Mesenchymal stem cell (in vitro differentiated cells and primary cell): ENCODE results near the gene PIK3CD.

ENCODE experiments used
- DNase-seq: peaks from one replicate; pipeline ENCODE4 v3.0.0-alpha.2; 2013
- H2AFZ ChIP-seq: one replicate; pipeline ENCODE4 v1.6.1; 2013; ENCODE audit warnings: low read depth, mild to moderate bottlenecking, control low read depth, inconsistent platforms, low read length, moderate library complexity
- H2AK5ac ChIP-seq: 2 replicates; pipeline ENCODE4 v1.6.1; 2013; ENCODE audit warnings: low read length, moderate library complexity, mild to moderate bottlenecking, inconsistent platforms; ENCODE audit not compliant: severe bottlenecking
- H2BK120ac ChIP-seq: one replicate; pipeline ENCODE4 v1.6.1; 2013; ENCODE audit warnings: low read depth, mild to moderate bottlenecking, inconsistent platforms, low read length, moderate library complexity
- H2BK12ac ChIP-seq, 2 experiments: one replicate each; pipeline ENCODE4 v1.6.1; 2013; ENCODE audit warnings: inconsistent platforms in 2 of 2, low read length in 2 of 2, mild to moderate bottlenecking in 2 of 2, moderate library complexity in 2 of 2, control low read depth in 1 of 2
- H2BK15ac ChIP-seq: one replicate; pipeline ENCODE4 v1.6.1; 2013; ENCODE audit warnings: mild to moderate bottlenecking, low read depth, inconsistent platforms; ENCODE audit not compliant: poor library complexity, severe bottlenecking
- H2BK5ac ChIP-seq: 2 replicates; pipeline ENCODE4 v1.6.1; 2013; ENCODE audit warnings: low read depth, mild to moderate bottlenecking, low read length, control low read depth, inconsistent platforms; ENCODE audit not compliant: poor library complexity, severe bottlenecking
- H3K14ac ChIP-seq, 2 experiments: one replicate each; pipeline ENCODE4 v1.6.1; 2013; ENCODE audit warnings: inconsistent platforms in 2 of 2, low read length in 2 of 2, control low read depth in 1 of 2, mild to moderate bottlenecking in 1 of 2, moderate library complexity in 1 of 2
- H3K18ac ChIP-seq, 2 experiments: one replicate each; pipeline ENCODE4 v1.6.1; 2013; ENCODE audit warnings: inconsistent platforms in 2 of 2, low read length in 2 of 2, control low read depth in 1 of 2, low read depth in 1 of 2, mild to moderate bottlenecking in 1 of 2
- H3K23ac ChIP-seq, 2 experiments: one replicate each; pipeline ENCODE4 v1.6.1; 2013; ENCODE audit warnings: inconsistent platforms in 2 of 2, low read length in 2 of 2, mild to moderate bottlenecking in 2 of 2, moderate library complexity in 2 of 2, control low read depth in 1 of 2
- H3K27ac ChIP-seq: 2 replicates; pipeline ENCODE4 v1.5.1; 2013; ENCODE audit warnings: mild to moderate bottlenecking, moderate library complexity, low read length, control low read depth, inconsistent platforms; ENCODE audit not compliant: poor library complexity, severe bottlenecking
- H3K27me3 ChIP-seq, 2 experiments: 2 replicates each; pipeline versions ENCODE4 v1.6.1 to v1.7.0; 2013; ENCODE audit warnings: low read length in 2 of 2, mild to moderate bottlenecking in 2 of 2, moderate library complexity in 2 of 2, control low read depth in 1 of 2, inconsistent platforms in 1 of 2; ENCODE audit not compliant: control insufficient read depth in 1 of 2, insufficient read depth in 1 of 2
- H3K36me3 ChIP-seq, 2 experiments: 2 replicates each; pipeline versions ENCODE4 v1.6.1 to v1.7.0; 2013; ENCODE audit warnings: low read length in 2 of 2, control low read depth in 1 of 2, inconsistent platforms in 1 of 2, low read depth in 1 of 2, mild to moderate bottlenecking in 1 of 2; ENCODE audit not compliant: insufficient read depth in 2 of 2, control insufficient read depth in 1 of 2
- H3K4ac ChIP-seq, 2 experiments: one replicate each; pipeline ENCODE4 v1.6.1; 2013; ENCODE audit warnings: inconsistent platforms in 2 of 2, low read length in 2 of 2, mild to moderate bottlenecking in 2 of 2, moderate library complexity in 2 of 2, control low read depth in 1 of 2, low read depth in 1 of 2
- H3K4me1 ChIP-seq: 2 replicates; pipeline ENCODE4 v1.6.1; 2013; ENCODE audit warnings: low read depth, low read length, control low read depth; ENCODE audit not compliant: control insufficient read depth, insufficient read depth
- H3K4me2 ChIP-seq: 2 replicates; pipeline ENCODE4 v1.6.1; 2013; ENCODE audit warnings: low read length, mild to moderate bottlenecking, inconsistent platforms; ENCODE audit not compliant: poor library complexity, severe bottlenecking
- H3K4me3 ChIP-seq, 2 experiments: 2 replicates each; pipeline versions ENCODE4 v1.5.1 to v1.7.0; 2013; ENCODE audit warnings: low read length in 2 of 2, mild to moderate bottlenecking in 2 of 2, control low read depth in 1 of 2, low read depth in 1 of 2; ENCODE audit not compliant: insufficient read depth in 1 of 2
- H3K79me1 ChIP-seq: replicated peaks from 2 replicates; pipeline ENCODE4 v1.6.1; 2013; ENCODE audit warnings: mild to moderate bottlenecking, control low read depth, low read length, inconsistent platforms; ENCODE audit not compliant: poor library complexity, severe bottlenecking
- H3K9ac ChIP-seq: 2 replicates; pipeline ENCODE4 v1.7.0; 2013; ENCODE audit warnings: mild to moderate bottlenecking, low read length, moderate library complexity
- H3K9me3 ChIP-seq: 2 replicates; pipeline ENCODE4 v1.7.0; 2013; ENCODE audit warnings: mild to moderate bottlenecking, low read length; ENCODE audit not compliant: control insufficient read depth
- H4K8ac ChIP-seq: one replicate; pipeline ENCODE4 v1.6.1; 2013; ENCODE audit warnings: inconsistent platforms, mild to moderate bottlenecking, low read length, moderate library complexity
- H4K91ac ChIP-seq: one replicate; pipeline ENCODE4 v1.6.1; 2013; ENCODE audit warnings: mild to moderate bottlenecking, low read length, inconsistent platforms
- WGBS: methylation state at CpG from one replicate; pipeline ENCODE4 v1.1.7; 2013; ENCODE audit warnings: mixed read lengths; 5-methylcytosine and 5-hydroxymethylcytosine counted together

Gene PIK3CD

DNA sequence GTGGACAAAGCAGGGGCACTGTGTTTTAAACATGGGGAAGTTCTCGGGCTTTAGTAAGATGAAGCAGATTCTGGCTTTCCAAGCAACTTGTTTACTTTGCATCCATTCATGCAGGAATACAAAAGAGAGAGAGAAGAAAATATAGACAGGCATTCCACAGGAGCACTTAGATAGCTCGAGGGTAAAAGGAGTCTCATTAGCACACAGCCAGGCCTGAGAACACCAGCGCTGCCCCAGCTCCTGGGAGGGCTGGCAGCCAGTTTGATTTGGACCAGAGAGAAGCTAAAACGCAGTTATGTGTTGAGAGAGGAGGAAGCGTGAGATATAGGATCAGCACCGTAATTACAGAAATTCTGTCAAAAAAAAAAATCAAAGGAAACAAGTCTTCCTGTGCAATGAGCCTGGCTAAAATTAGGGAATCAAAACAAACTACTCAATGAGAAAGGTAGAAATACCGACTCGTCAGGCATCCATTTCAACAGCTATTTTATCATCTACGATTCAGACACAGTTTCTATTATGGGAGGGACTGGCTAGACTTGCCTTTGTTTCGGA, 104.0 kb downstream of the PIK3CD start:
- Histone ChIP-seq H3K9ac (no peak overlapping the region), H2BK12ac (no peak overlapping the region), H3K23ac (no peak overlapping the region), H4K91ac (no peak overlapping the region), H2AFZ (no peak overlapping the region), H3K27ac (no peak overlapping the region), H3K9me3 (no peaks in the 10 kb centered on the region), H3K4me2 (no peak overlapping the region), H3K4me1 (peaks cover 6% of the 10 kb centered on the region), H3K18ac (no peak overlapping the region), H3K4me3 (no peak overlapping the region), H3K4ac (no peak overlapping the region), H2AK5ac (no peak overlapping the region), H3K79me1 (peaks cover 22% of the 10 kb centered on the region), H2BK120ac (no peak overlapping the region), H3K27me3 (no peaks in the 10 kb centered on the region), H2BK5ac (no peak overlapping the region), H3K36me3 (peaks cover 11 to 17% of the 10 kb centered on the region in 2 experiments), H2BK15ac (no peak overlapping the region), H4K8ac (no peak overlapping the region), H3K14ac (no peak overlapping the region)
- DNase-seq, result no peak
- WGBS, result 89% methylated on average over 7 of the region's 10 CpGs

DNA sequence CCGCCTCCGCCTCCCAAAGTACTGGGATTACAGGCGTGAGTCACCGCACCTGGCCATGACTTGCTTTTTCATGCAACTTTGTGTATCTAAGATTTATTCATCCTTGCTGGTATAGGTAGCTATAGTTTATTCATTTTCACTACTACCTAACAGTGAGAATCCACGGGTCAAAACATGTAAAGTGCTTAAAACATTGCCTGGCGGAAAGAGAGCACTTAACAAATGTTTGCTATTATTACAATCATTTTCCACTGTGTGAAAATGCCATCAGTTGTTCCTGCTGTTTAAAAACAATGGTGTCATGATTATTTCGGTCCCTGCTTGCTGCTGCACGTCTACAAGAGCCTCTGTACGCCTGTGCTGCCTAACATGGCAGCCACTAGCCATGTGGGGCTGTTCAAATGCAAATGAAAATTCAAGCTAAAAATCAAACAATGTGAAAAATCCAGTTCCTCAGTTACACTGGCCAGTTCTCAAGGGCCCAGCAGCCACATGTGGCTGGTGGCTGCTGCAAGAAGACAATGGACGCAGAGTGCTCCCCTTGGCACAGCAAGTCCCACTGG, 107.1 kb downstream of the PIK3CD start:
- WGBS, result 96% methylated on average over 10 of the region's 10 CpGs
- H2AK5ac ChIP-seq, result no peak overlapping the region
- no peak overlapping the region for H3K9ac ChIP-seq
- no peak overlapping the region for H3K14ac ChIP-seq
- H3K4me1 ChIP-seq, result peaks cover 2% of the 10 kb centered on the region
- H4K8ac ChIP-seq, result no peak overlapping the region
- H3K4me3 ChIP-seq, result no peak overlapping the region
- H3K27ac ChIP-seq, result no peak overlapping the region
- H2AFZ ChIP-seq, result no peak overlapping the region
- H3K4ac ChIP-seq, result no peak overlapping the region
- H2BK15ac ChIP-seq, result no peak overlapping the region
- DNase-seq, result no peak
- no peak overlapping the region for H2BK12ac ChIP-seq
- H3K27me3 ChIP-seq, result no peaks in the 10 kb centered on the region
- H2BK5ac ChIP-seq, result no peak overlapping the region
- no peak overlapping the region for H3K23ac ChIP-seq
- peaks cover 12 to 14% of the 10 kb centered on the region in 2 experiments for H3K36me3 ChIP-seq
- H3K4me2 ChIP-seq, result no peak overlapping the region
- no peaks in the 10 kb centered on the region for H3K9me3 ChIP-seq
- H3K18ac ChIP-seq, result no peak overlapping the region
- no peak overlapping the region for H2BK120ac ChIP-seq
- no peak overlapping the region for H4K91ac ChIP-seq
- H3K79me1 ChIP-seq, result peaks cover 31% of the 10 kb centered on the region

DNA sequence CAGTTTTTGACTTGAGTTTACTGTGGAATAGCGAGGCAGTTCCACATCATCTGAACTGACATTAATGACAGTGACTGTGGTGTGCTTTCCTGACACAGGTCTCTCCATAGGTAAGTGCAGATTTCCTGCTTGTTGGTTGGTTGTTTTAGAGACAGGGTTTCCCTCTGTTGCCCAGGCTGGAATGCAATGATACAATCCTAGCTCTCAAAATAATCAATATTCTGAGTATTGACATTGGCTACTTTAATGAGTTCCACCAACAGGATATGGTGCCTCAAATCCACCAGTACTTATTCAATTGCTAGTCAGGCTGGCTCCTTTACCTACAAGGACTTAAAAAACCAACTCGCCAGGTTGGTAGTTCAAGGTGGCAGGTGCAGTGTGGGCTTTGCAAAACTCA, 108.4 kb downstream of the PIK3CD start:
- H2BK5ac ChIP-seq, result no peak overlapping the region
- no peak overlapping the region for H2BK12ac ChIP-seq
- no peak overlapping the region for H3K4me2 ChIP-seq
- no peak overlapping the region for H3K27ac ChIP-seq
- H2AK5ac ChIP-seq, result no peak overlapping the region
- H3K23ac ChIP-seq, result no peak overlapping the region
- no peak overlapping the region for H3K18ac ChIP-seq
- H2AFZ ChIP-seq, result no peak overlapping the region
- H2BK120ac ChIP-seq, result no peak overlapping the region
- WGBS, result 96% methylated on average over 2 of the region's 2 CpGs
- H2BK15ac ChIP-seq, result no peak overlapping the region
- peaks cover 9% of the 10 kb centered on the region in 2 experiments for H3K36me3 ChIP-seq
- no peak overlapping the region for H3K4ac ChIP-seq
- peaks cover 2% of the 10 kb centered on the region for H3K4me1 ChIP-seq
- H3K79me1 ChIP-seq, result peaks cover 35% of the 10 kb centered on the region
- no peaks in the 10 kb centered on the region for H3K9me3 ChIP-seq
- no peaks in the 10 kb centered on the region for H3K27me3 ChIP-seq
- no peak overlapping the region for H4K8ac ChIP-seq
- no peak overlapping the region for H4K91ac ChIP-seq
- no peak overlapping the region for H3K9ac ChIP-seq
- DNase-seq, result no peak
- H3K14ac ChIP-seq, result no peak overlapping the region
- no peak overlapping the region for H3K4me3 ChIP-seq

DNA sequence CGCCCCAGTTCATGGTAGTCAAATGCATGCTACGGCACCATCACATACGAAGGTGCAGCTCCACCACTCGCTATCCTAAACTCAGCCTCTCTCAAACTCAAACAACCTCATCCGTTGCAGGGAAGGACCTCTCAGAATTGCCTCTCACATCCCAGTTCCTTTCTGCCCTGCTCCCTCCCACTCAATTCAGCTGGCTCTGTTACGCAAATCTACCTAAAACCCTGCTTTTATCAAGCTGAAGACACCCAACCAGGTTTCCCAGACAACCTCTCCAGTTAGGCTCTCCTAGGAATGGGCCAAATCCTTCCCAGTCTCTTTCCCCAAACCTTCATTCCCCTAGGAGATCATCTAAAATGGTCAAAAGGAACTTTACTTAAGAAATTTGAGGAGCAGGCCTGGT, 109.3 kb downstream of the PIK3CD start:
- Histone ChIP-seq H3K4me3 (no peak overlapping the region), H3K4me2 (no peak overlapping the region), H3K14ac (no peak overlapping the region), H3K23ac (no peak overlapping the region), H4K8ac (no peak overlapping the region), H3K27ac (no peak overlapping the region), H2BK120ac (no peak overlapping the region), H3K27me3 (no peaks in the 10 kb centered on the region), H2BK5ac (no peak overlapping the region), H2AFZ (no peak overlapping the region), H3K79me1 (peaks cover 31% of the 10 kb centered on the region), H2BK12ac (peak overlapping the region in 1 of 2 experiments; percentile 6), H4K91ac (no peak overlapping the region), H2BK15ac (no peak overlapping the region), H2AK5ac (no peak overlapping the region), H3K36me3 (peaks cover 6 to 9% of the 10 kb centered on the region in 2 experiments), H3K18ac (no peak overlapping the region), H3K4me1 (peaks cover 6% of the 10 kb centered on the region), H3K9ac (no peak overlapping the region), H3K4ac (no peak overlapping the region), H3K9me3 (no peaks in the 10 kb centered on the region)
- DNase-seq, result no peak
- 88% methylated on average over 6 of the region's 6 CpGs for WGBS
